Measurements from ENCODE around the gene BRAF.

BRAF gene

GRCh38 chr7:140924019-140924820 lies 509 bp downstream of the BRAF start (continued):
- TF ChIP-seq ZNF837 (tag by site-specific recombination; IDR thresholded peaks at IDR 0.05) (no peak), HOXA7 (CRISPR knock-in tag; IDR thresholded peaks at IDR 0.05; ENCODE audit: borderline replicate concordance) (no peak), SP2 (tag by site-specific recombination; IDR thresholded peaks at IDR 0.05) (peak; percentile 28; the same call in 1 of the 2 replicates), KLF8 (tag by site-specific recombination; IDR thresholded peaks at IDR 0.05) (peak; percentile 59; the same call in 1 of the 2 replicates), ZNF10 (tag by site-specific recombination; IDR thresholded peaks at IDR 0.05) (peak; percentile 12; the same call in 1 of the 2 replicates), ZNF561 (tag by site-specific recombination; IDR thresholded peaks at IDR 0.05; ENCODE audit: borderline replicate concordance) (peak; percentile 81), ZSCAN30 (tag by site-specific recombination; IDR thresholded peaks at IDR 0.05) (peak; percentile 72; the same call in 1 of the 2 replicates), GLIS1 (tag by site-specific recombination; IDR thresholded peaks at IDR 0.05) (peak; percentile 66), GLIS2 (tag by site-specific recombination; IDR thresholded peaks at IDR 0.05) (peak; percentile 98), ZBTB8A (tag by site-specific recombination; IDR thresholded peaks at IDR 0.05) (peak; percentile 83), ZBTB21 (tag by site-specific recombination; IDR thresholded peaks at IDR 0.05) (peak; percentile 92), ZFP69B (tag by site-specific recombination; IDR thresholded peaks at IDR 0.05) (no peak), PATZ1 (tag by site-specific recombination; IDR thresholded peaks at IDR 0.05) (peak; percentile 98), YY1 (tag by site-specific recombination; IDR thresholded peaks at IDR 0.05) (peak; percentile 78), ZNF24 (tag by site-specific recombination; IDR thresholded peaks at IDR 0.05) (peak; percentile 45; the same call in 1 of the 2 replicates), ZNF184 (tag by site-specific recombination; IDR thresholded peaks at IDR 0.05) (0 out of 2 replicates have a peak, but pooled peaks have one; percentile 48), MYNN (tag by site-specific recombination; IDR thresholded peaks at IDR 0.05; ENCODE audit: borderline replicate concordance) (no peak), ZIC2 (tag by site-specific recombination; IDR thresholded peaks at IDR 0.05) (peak; percentile 48; the same call in 1 of the 2 replicates), ZNF501 (tag by site-specific recombination; IDR thresholded peaks at IDR 0.05) (peak; percentile 53; the same call in 1 of the 2 replicates), ZNF341 (tag by site-specific recombination; IDR thresholded peaks at IDR 0.05; ENCODE audit: low read depth) (peak; percentile 50), ZBTB17 (tag by site-specific recombination; IDR thresholded peaks at IDR 0.05) (peak; percentile 77), ZNF629 (tag by site-specific recombination; IDR thresholded peaks at IDR 0.05) (peak; percentile 90), ZNF133 (tag by site-specific recombination; IDR thresholded peaks at IDR 0.05) (no peak), ZNF223 (tag by site-specific recombination; IDR thresholded peaks at IDR 0.05) (0 out of 2 replicates have a peak, but pooled peaks have one; percentile 18), ZXDB (tag by site-specific recombination; IDR thresholded peaks at IDR 0.05) (peak; percentile 68; the same call in 1 of the 2 replicates), OVOL3 (tag by site-specific recombination; IDR thresholded peaks at IDR 0.05) (0 out of 2 replicates have a peak, but pooled peaks have one; percentile 21), BCL11A (tag by site-specific recombination; IDR thresholded peaks at IDR 0.05; ENCODE audit: low read depth) (peak; percentile 96), ZFHX2 (tag by site-specific recombination; conservative IDR thresholded peaks at IDR 0.05) (peak; percentile 92), IKZF3 (tag by site-specific recombination; IDR thresholded peaks at IDR 0.05) (0 out of 2 replicates have a peak, but pooled peaks have one; percentile 27), ZBTB1 (tag by site-specific recombination; IDR thresholded peaks at IDR 0.05) (no peak), ZBTB26 (tag by site-specific recombination; optimal IDR thresholded peaks at IDR 0.05) (peak; percentile 49), ZNF660 (tag by site-specific recombination; IDR thresholded peaks at IDR 0.05) (peak; percentile 68; the same call in 1 of the 2 replicates)
- TF ChIP-seq, protein P1, sequence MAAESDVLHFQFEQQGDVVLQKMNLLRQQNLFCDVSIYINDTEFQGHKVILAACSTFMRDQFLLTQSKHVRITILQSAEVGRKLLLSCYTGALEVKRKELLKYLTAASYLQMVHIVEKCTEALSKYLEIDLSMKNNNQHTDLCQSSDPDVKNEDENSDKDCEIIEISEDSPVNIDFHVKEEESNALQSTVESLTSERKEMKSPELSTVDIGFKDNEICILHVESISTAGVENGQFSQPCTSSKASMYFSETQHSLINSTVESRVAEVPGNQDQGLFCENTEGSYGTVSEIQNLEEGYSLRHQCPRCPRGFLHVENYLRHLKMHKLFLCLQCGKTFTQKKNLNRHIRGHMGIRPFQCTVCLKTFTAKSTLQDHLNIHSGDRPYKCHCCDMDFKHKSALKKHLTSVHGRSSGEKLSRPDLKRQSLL (tag by site-specific recombination; IDR thresholded peaks at IDR 0.05) = peak; percentile 87
- TF ChIP-seq, protein P2, sequence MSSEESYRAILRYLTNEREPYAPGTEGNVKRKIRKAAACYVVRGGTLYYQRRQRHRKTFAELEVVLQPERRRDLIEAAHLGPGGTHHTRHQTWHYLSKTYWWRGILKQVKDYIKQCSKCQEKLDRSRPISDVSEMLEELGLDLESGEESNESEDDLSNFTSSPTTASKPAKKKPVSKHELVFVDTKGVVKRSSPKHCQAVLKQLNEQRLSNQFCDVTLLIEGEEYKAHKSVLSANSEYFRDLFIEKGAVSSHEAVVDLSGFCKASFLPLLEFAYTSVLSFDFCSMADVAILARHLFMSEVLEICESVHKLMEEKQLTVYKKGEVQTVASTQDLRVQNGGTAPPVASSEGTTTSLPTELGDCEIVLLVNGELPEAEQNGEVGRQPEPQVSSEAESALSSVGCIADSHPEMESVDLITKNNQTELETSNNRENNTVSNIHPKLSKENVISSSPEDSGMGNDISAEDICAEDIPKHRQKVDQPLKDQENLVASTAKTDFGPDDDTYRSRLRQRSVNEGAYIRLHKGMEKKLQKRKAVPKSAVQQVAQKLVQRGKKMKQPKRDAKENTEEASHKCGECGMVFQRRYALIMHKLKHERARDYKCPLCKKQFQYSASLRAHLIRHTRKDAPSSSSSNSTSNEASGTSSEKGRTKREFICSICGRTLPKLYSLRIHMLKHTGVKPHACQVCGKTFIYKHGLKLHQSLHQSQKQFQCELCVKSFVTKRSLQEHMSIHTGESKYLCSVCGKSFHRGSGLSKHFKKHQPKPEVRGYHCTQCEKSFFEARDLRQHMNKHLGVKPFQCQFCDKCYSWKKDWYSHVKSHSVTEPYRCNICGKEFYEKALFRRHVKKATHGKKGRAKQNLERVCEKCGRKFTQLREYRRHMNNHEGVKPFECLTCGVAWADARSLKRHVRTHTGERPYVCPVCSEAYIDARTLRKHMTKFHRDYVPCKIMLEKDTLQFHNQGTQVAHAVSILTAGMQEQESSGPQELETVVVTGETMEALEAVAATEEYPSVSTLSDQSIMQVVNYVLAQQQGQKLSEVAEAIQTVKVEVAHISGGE (tag by site-specific recombination; conservative IDR thresholded peaks at IDR 0.05; ENCODE audit: low read depth) = 0 out of 2 replicates have a peak, but pooled peaks have one; percentile 8

All from HEK293 (cell line).